Measurements from ENCODE around the gene TLNRD1.

TLNRD1 gene

DNA sequence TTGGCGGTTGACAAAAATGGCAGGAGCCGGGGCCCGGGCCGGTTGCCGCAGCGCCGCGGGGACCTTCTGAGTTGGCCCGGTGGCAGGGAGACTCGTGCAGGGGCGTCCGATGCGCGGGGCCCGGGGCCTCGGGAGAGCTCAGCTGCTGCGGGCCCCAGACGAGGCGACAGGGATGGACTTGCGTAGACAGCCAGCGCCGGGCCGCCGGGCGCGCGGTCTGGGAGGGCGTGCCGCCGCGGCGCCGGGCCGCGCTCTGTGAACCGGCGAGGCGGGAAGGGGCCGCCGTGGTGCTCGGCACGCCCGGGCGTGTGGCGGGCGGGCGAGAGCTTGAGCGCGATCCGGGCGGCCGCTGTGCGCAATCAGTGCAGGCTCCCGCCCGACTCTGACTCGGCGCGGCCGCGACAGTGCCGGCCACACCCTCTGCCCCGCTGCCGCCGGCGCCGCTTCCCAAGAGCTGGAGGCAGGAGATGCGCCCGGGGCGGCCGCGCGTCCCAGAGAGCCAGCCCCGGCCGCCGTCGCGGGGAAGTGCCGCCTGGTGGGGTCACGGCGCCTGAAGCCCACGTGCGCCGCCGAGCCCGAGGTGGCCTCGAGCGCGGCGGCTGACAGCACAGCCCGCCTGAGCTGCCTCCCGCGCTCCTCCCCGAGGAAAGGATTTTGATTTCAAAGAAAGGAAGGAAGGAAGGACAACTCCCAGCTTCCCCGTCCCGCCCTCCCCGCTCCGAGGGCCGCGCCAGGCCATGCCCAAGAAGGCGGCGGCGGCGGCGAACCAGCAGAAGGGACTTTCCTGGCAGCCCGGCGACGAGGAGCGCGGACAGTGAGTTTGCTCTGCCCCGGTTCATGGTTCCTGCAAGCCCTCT is 657 bp downstream of the TLNRD1 start:
- peak in 1 of 2 donors; percentile 29 for DNase-seq (ENCODE audit: low read depth in 2 of 2)

DNA sequence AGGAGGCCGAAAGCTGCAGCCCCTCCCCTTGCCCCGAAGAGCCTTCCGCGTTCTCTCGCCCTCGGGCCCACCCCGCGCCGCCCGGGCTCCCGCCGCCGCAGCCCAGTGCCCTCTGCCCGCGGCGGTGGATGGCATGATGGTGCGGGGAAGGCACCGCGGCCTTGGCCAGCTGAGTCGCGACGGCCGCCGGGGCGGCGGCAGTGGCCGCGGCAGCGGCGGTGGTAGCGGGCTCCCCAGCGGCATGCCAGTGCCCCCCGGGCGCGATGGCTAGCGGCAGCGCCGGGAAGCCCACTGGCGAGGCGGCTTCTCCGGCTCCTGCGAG is 1.2 kb downstream of the TLNRD1 start:
- no peak for DNase-seq (ENCODE audit: low read depth in 2 of 2)

DNA sequence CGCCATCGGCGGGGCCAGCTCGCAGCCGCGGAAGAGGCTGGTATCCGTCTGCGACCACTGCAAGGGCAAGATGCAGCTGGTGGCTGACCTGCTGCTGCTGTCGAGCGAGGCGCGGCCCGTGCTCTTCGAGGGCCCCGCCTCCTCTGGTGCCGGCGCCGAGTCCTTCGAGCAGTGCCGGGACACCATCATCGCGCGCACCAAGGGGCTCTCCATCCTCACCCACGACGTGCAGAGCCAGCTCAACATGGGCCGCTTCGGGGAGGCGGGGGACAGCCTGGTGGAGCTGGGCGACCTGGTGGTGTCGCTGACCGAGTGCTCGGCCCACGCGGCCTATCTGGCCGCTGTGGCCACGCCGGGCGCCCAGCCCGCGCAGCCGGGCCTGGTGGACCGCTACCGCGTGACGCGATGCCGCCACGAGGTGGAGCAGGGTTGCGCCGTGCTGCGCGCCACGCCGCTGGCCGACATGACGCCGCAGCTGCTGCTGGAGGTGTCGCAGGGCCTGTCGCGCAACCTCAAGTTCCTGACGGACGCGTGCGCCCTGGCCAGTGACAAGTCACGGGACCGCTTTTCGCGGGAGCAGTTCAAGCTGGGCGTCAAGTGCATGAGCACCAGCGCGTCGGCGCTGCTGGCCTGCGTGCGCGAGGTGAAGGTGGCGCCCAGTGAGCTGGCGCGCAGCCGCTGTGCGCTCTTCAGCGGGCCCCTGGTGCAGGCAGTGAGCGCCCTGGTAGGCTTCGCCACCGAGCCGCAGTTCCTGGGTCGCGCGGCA is 1.8 kb downstream of the TLNRD1 start:
- no peak for DNase-seq (ENCODE audit: low read depth in 2 of 2)

DNA sequence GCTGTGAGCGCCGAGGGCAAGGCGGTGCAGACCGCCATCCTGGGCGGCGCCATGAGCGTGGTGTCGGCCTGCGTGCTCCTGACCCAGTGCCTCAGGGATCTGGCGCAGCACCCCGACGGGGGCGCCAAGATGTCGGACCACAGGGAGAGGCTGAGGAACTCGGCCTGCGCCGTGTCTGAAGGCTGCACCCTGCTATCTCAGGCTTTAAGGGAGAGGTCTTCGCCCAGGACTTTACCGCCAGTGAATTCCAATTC is 2.3 kb downstream of the TLNRD1 start:
- no peak for DNase-seq (ENCODE audit: low read depth in 2 of 2)

DNA sequence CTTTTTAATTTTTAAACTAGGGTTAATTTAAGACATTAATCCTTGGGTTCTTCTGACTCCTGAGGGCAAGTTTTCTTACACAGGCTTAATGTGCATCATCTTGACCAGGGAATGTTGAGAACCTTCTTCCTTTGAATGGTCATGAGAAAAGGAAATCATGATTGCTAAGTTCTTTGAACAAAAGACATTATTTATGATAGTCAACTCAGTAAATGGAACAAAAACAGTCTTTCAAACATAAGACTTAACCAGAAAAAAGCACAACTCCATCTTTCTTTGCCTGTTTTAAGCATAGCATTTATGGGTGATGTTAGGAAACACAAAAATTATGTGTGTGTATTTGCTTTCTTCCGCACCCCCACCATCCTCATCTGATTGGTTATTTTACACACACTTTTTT is 5.4 kb downstream of the TLNRD1 start:
- DNase-seq (ENCODE audit: low read depth in 2 of 2), result no peak

DNA sequence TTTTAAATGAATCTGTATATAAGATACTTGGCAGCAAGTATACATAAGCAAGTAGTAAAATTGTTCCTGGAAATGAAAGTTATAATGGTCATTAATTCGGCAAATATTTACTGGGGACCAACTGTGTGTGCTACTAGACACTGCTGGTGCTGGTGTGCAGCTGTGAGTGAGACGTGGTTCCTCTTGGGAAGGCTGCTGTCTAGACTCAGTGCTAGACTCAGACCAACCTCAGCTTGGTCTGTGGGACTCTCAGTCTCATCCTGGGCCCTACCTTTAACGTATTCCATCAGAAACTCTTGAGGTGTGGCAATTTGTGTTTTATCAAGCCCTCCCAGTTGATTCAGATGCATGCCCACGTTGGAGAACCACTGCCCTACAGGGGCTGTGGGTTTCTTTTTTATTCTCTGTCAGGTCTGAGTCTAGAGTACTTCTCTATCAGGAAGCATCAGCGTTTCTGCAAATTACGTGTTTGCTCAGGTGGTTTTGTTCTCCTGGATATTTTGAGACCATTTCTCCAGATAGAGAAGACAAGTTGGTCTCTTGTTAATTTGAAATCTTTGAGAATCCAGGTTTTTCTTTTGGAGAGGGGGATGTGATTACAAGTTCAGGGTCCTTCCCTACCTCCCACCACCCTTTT is 6.8 kb downstream of the TLNRD1 start:
- no peak for DNase-seq (ENCODE audit: low read depth in 2 of 2)

DNA sequence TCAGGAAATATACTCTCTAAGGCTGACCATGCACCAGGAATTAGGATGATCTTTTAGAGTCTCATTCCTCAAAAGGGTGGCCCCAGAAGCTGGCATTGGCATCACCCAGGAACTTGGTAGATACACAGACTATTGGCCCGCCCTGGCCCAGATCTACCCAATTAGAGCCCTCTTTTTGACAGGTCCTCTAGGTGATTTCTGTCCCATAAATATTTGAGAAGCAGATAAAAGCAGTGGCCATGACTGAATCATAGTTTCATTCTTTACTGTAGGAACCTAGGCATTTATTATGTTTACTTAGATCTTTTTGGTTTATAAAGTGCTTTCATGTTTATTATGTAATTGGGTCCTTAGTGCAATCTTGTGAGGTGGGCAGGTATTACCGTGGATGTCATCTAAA is 7.6 kb downstream of the TLNRD1 start:
- no peak for DNase-seq (ENCODE audit: low read depth in 2 of 2)

DNA sequence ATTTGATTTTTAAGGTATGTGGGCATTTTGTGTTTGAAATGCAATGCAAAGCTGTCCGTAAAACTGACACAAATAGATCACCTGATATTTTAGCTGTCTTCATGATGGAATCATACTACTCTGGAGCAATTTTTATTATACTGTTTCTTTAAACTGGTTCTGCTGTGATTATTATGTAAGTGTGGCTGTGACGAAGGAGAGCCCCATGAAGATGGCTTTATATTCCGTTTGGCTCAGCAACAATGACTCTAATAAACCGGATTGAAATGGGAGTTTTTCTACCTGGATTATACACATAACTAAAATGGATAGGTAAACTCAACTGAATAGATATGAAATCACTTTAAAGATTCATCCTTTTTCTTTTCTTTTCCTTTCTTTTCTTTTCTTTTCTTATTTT is 9.4 kb downstream of the TLNRD1 start:
- DNase-seq (ENCODE audit: low read depth in 2 of 2), result no peak

DNA sequence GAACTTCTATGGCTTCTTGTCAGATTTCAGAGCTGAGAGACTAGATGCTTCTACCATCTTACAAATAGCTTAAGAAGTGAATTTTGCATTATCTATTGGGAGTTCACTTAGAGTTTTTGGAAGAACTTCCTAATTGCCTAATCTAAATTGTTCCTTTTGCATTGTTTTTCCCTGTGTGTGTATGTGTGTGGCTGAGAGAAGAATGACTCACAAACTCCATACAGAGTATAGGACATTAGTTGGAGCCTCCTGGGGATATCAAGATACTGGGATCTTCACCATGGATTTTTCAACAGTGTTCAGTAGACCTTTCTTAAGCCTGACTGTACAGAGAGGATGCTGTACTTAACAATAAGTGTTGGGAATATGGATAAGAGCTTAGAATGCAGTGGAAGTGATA is 10.9 kb downstream of the TLNRD1 start:
- no peak for DNase-seq (ENCODE audit: low read depth in 2 of 2)

DNA sequence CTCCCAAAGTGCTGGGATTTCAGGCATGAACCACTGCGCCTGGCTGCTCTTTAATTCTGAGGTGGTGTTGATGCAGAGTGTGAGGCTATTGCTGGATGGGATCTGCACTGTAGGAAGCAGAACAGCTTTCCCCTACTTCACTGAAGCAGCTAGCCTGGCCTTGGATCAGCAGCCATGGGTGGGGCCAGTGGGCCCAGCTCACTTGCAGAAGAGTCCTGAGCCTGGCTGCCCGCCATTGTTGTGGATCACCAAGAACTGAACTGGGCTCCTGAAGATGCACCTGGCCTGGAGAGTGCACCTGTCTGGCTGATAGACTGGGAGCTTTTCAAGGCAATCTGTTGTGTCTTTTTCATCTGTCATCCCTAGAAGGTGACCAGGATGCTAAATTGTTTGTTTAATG is 11.9 kb downstream of the TLNRD1 start:
- DNase-seq (ENCODE audit: low read depth in 2 of 2), result no peak

DNA sequence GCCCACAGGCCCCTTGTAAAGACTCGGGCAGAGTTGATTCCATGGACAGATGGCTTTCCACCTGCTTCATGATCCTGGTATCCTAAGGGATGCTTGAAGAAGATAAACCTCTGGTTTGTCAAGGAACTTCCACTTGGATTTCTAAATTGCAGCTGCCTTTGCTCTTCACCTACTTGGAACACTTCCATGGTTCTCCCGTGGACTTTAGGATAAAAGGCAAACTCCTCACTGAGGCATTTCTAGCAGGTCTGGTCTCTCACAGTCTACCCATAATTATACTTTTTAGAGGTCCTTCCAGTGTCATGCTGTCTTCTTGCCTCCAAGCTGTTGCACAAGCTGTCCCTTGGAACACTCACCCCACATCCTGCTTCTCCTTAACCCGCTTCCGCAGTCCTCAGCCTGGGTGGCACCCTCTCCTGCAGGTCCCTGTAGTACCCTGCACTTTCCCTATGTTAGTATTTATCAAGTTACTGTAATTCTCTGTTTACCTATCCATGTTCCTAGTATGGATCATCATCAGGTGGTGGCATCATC is 12.7 kb downstream of the TLNRD1 start:
- no peak for DNase-seq (ENCODE audit: low read depth in 2 of 2)

DNA sequence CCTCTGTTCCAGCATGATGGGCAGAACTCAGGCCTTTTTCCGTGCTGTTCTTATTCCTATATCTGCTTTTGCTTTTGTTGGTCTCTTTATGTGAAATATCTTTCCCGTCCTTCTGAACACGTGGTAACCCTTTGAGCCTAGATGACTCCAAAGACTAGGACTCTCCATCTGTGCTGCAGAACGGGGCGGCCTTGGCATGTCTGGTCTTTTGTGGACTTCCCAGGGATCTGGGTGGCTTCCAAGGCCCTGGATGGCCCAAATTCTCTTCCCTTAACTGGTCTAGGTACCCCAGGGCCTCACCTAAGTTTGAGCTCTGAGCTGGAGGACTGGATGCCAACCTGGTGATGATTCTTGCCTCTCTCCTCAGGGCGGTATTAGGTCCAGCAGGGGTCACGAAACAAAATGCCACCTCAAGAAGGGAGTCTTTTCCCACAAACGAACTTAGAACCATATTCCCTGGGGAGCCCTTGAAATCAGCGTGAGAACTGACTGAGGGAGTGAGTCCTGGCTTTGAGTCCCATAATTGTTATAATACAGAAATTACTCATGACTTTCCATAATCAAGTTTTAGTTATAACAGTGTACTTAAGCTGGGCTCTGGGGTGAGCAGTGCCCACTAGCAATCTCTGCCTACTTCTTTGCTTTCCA is 13.8 kb downstream of the TLNRD1 start:
- no peak for DNase-seq (ENCODE audit: low read depth in 2 of 2)

DNA sequence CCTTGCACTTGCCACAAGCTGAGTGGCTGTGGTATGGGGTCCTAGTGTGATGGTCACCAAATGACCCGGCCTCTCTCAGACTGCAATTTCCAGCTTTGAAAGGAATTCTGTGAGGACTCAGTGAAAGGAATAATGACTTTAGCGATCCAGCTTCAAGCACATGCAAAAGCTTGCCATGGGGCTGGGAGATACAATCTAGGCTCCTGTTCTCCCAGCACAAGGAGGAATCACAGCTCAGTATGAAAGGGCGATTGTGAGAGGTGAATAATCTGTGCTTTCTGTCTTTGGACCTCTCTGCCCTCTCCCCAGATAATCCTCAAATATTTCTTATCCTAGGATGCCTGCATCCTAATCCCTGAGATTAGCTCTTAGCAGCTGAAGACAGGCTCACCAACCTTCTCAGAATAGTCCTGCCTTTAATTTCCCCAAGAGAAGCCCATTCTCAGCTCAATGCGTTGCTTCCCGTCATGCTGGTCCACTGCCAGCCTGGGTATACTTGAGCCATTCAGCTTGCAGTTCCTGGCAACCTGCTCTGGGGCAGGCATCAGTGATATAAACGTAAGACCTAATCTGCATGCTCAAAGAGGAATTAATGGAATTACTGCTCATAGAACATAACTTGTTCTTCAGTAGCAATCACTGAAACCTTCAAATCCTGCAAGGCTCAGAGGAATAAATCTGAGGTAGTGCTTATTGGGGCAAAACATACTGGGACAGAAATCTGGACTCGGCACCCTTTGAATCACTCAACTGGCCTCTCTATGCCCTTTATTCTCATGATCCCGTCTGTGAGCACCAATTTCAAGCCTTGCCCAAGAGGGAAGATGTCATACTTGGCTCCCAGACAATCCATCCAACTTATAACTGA is 15.1 kb downstream of the TLNRD1 start:
- DNase-seq (ENCODE audit: low read depth in 2 of 2), result no peak

DNA sequence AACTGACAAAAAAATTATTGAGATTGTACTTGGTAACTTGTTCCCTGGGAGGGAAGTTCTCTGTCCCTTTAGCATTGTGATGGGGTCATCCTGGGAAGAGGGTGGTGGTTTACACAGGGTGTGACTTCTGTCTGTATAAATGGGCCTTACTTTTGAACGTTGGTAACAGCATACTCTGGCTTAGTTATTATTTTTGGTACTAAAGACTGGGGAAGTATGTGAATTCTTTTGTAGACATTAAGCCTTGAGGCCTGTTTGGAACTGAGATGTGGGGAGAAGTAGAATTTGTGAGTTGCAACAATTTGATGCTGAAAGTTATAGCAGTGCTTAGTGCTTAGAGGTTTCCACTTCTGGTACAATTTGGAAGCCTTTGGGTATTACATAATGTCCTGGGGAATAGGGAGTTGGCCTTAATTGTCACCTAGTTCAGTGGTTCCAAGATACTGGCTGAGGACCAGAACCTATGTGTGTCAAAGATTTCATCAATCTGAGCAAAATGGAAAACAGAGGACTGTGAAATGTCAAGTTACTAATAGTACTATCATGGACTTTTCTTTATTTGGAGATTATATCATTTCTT is 15.9 kb downstream of the TLNRD1 start:
- DNase-seq (ENCODE audit: low read depth in 2 of 2), result no peak

DNA sequence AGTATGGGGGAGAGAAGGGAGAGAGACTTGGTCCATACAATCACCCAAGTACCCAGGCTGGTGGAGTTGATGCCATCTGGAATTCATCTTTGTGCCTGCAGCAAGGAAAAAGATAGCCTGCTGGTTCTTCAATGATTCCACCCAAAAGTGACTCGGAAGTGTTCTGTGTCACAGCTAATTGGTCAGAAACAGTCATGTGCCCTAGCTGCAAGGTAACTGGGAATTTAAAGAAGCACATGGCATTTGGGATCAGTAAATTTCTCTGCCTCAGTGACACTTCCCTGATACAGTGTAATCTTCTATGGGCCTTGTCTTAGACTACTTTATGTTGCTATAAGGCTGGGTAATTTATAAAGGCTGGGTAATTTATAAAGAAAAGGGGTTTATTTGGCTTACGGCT is 17.5 kb downstream of the TLNRD1 start:
- DNase-seq (ENCODE audit: low read depth in 2 of 2), result no peak

DNA sequence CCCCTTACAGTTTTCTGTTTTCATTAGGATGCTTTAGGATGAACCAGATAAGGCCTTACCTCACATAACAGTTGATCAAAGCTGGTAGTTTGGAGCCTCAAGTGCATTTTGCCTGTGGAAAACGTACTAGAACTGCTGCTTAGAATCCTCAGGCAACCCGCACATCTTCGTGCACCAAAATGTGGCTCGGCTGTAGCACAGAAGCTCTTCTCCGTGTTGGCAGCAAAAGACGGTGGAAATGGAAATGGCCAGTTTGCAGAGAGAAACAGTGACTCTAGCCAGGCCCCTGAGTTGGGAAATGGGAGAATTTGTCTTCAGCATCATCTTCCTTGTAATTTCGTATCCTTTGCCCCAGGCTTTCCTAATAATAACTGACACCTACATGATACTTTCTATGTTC is 20.6 kb downstream of the TLNRD1 start:
- DNase-seq (ENCODE audit: low read depth in 2 of 2), result no peak

DNA sequence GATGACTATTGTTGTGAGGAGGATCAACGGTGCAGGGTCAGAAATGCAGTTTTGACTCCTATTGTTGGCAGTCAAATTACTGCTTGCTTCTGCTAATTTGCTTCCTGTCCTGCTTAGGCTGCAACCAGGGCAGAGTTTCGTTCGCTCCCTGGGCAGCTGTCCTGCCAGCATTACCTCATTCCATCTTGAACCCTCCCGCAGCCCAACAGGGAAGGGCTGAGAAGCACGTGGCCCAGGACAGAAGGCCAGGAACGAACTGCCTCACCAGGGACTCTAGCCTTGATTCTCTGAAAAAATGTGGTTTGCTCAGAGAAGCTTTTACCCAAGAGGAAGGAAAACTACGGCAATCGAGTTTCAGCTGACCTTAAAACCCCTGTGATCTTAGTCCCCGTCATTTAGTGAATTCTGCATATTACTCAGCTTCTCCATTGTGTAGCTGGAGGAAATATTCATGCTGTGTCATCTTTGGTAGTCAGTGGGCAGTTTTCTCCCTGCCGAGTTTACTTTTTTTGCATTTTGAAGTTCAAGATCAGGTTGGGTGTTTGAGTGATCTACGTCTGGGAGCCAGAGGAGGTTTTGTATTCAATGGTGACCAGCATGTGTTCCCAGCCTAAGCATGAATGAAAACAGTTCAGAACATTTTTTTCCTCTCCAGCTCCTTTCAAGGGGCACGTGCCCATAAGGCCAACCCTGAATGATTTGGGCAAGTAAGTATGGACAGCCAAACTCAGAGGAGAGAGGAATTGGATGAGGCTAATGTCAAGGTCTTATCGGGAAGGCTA is 23.0 kb downstream of the TLNRD1 start:
- no peak for DNase-seq (ENCODE audit: low read depth in 2 of 2)

DNA sequence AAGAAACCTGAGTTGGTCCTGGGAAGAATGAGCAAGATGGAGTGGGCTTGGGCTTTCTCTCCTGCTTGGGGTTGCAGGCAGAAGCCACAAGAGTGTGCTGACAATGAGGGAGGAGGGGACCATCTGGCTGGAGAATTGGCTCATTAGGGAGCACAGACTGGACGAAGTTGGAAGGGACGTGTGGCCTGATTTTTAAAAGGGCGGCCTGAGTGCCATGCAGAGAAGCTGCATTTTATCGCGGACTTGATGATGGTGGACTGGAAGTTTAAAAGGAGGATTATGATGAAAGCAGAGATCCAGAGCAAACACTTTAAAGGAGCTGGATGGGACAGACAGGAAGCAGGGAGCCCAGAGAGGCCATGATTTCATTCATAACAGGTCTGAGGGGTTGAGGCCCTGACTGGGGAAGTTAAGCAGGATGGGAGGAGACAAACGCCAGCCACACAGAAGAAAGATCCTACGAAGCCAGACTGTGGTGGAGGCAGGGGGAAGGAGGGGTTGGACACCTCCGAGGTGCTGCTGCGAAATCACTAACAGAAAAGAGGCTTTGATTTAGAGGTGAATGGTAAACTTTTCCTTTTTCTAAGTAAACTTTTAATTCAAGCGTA is 23.6 kb downstream of the TLNRD1 start:
- no peak for DNase-seq (ENCODE audit: low read depth in 2 of 2)

DNA sequence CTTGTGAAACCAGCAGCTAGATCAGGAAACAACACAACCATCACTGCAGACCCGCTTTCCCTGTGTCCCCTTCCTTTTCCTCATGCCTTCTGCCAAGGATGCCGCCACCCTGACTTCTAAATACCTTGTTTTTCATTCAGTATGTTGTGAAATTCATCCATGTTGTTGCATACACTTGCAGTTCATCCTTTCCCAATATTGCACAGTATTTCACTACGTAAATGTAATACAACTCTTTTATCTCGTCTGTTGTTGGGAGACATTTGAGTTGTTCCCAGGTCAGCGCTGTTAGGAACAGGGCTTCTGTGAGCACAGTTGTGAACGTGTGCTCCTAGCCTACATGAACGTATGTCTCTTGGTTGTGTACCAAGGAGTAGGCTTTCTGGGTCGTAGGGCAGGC is 24.2 kb downstream of the TLNRD1 start:
- no peak for DNase-seq (ENCODE audit: low read depth in 2 of 2)
